ENCODE data around the gene LPIN2.
"Not testable (repeated sequence)": the region's sequence is repeated elsewhere in the genome, so short reads cannot be mapped to it uniquely, and the experiment has no call there.

The LPIN2 gene

GRCh38 chr18:3051718-3052410, 38.9 kb upstream of the LPIN2 start:
- no peak overlapping the region for H3K4me3 ChIP-seq (ENCODE audit: low read depth, low read length)
- TF ChIP-seq, protein P1, sequence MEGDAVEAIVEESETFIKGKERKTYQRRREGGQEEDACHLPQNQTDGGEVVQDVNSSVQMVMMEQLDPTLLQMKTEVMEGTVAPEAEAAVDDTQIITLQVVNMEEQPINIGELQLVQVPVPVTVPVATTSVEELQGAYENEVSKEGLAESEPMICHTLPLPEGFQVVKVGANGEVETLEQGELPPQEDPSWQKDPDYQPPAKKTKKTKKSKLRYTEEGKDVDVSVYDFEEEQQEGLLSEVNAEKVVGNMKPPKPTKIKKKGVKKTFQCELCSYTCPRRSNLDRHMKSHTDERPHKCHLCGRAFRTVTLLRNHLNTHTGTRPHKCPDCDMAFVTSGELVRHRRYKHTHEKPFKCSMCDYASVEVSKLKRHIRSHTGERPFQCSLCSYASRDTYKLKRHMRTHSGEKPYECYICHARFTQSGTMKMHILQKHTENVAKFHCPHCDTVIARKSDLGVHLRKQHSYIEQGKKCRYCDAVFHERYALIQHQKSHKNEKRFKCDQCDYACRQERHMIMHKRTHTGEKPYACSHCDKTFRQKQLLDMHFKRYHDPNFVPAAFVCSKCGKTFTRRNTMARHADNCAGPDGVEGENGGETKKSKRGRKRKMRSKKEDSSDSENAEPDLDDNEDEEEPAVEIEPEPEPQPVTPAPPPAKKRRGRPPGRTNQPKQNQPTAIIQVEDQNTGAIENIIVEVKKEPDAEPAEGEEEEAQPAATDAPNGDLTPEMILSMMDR (IDR thresholded peaks at IDR 0.05; ENCODE audit: borderline replicate concordance, insufficient read depth, low read depth, low read length): no peak

GRCh38 chr18:3049897-3050454, 37.0 kb upstream of the LPIN2 start:
- H3K4me3 ChIP-seq (ENCODE audit: low read depth, low read length): not testable (repeated sequence)

DNA sequence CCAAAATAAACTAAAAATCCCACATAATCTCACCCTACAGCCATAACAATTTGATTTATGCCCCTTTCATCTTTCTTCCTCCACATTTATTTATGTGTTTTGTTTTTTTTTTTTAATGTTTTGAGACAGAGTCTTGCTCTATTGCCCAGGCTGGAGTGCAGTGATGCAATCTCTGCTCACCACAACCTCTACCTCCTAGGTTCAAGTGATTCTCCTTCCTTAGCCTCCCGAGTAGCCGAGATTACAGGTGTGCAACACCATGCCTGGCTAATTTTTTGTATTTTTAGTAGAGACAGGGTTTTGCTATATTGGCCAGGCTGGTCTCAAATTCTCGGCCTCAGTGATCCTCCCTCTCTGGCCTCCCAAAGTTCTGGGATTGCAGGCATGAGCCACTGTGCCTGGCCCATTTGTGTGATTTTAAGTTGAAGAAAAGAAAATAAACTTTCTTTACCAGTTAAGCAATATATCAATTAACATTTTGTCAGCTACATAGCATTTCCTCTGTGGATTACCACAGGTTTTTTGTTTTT, 35.9 kb upstream of the LPIN2 start:
- TF ChIP-seq, protein P1 (IDR thresholded peaks at IDR 0.05; ENCODE audit: borderline replicate concordance, insufficient read depth, low read depth, low read length): no peak
- no peak overlapping the region for H3K4me3 ChIP-seq (ENCODE audit: low read depth, low read length)

- H3K4me3 ChIP-seq (ENCODE audit: low read depth, low read length): no peak overlapping the region
- TF ChIP-seq, protein P1 (IDR thresholded peaks at IDR 0.05; ENCODE audit: borderline replicate concordance, insufficient read depth, low read depth, low read length): no peak
Measured at GRCh38 chr18:3048121-3048520, 35.2 kb upstream of the LPIN2 start.

GRCh38 chr18:3046216-3046808, 33.4 kb upstream of the LPIN2 start:
- no peak overlapping the region for H3K4me3 ChIP-seq (ENCODE audit: low read depth, low read length)
- TF ChIP-seq, protein P1 (IDR thresholded peaks at IDR 0.05; ENCODE audit: borderline replicate concordance, insufficient read depth, low read depth, low read length): no peak

GRCh38 chr18:3044931-3045698, 32.2 kb upstream of the LPIN2 start:
- no peak overlapping the region for H3K4me3 ChIP-seq (ENCODE audit: low read depth, low read length)
- TF ChIP-seq, protein P1 (IDR thresholded peaks at IDR 0.05; ENCODE audit: borderline replicate concordance, insufficient read depth, low read depth, low read length): no peak

- no peak overlapping the region for H3K4me3 ChIP-seq (ENCODE audit: low read depth, low read length)
- TF ChIP-seq, protein P1 (IDR thresholded peaks at IDR 0.05; ENCODE audit: borderline replicate concordance, insufficient read depth, low read depth, low read length): no peak
Measured at GRCh38 chr18:3042379-3042778, 29.4 kb upstream of the LPIN2 start.

Data from GM12875 (cell line).